GM19351 (cell line): ENCODE data around the gene IRAK2.
"Not testable (repeated sequence)": the region's sequence is repeated elsewhere in the genome, so short reads cannot be mapped to it uniquely, and the experiment has no call there.

Experiments
- ATAC-seq: cut with Tn5 transposase; IDR thresholded peaks from one replicate; pipeline ENCODE4 v1.9.1; 2021; ENCODE audit warnings: mild to moderate bottlenecking, moderate library complexity; ENCODE audit not compliant: unreplicated experiment

IRAK2 gene

GRCh38 chr3:10248984-10249748, 84.4 kb downstream of the IRAK2 start:
- no peak for ATAC-seq

DNA sequence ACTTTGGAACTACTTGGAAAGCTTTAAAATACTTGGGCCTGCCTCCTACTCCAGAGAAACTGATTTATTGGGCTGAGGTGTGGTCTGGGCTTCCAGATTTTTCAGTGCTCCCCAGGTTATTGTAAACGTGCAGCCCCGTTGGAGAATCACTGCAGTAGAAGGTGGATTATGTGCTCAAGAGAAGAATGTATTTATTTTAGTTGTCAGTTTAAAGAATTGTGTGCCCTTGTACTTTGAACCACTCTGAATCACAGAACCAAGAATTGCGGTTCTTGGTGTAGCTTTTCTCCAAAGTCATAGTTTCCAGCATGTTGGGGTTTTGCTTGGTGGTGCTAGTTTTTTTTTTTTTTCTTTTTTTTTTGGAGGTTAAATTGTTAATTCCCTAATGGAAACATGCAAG, 85.1 kb downstream of the IRAK2 start:
- no peak for ATAC-seq

DNA sequence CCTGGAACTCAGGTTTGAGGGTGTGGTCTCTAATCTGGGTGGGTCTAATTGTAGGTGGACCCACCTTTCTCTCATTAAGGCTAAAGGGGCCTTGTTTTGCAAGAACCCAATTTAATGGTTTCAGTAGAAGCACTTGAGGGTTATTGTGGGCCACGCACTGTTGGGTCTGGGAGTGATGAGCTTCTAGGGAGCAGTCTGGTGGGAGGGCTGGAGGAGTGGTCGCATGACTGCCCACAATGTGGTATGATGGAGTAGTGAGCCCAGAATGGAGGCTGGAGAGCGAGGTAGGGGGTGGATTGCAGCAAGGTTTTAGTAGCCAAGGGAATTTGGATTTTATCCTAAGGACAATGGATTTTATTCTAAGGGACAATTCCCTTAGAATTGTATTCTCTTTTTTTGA, 86.3 kb downstream of the IRAK2 start:
- no peak for ATAC-seq

- no peak for ATAC-seq
Observed at GRCh38 chr3:10253731-10254130, 89.0 kb downstream of the IRAK2 start.

DNA sequence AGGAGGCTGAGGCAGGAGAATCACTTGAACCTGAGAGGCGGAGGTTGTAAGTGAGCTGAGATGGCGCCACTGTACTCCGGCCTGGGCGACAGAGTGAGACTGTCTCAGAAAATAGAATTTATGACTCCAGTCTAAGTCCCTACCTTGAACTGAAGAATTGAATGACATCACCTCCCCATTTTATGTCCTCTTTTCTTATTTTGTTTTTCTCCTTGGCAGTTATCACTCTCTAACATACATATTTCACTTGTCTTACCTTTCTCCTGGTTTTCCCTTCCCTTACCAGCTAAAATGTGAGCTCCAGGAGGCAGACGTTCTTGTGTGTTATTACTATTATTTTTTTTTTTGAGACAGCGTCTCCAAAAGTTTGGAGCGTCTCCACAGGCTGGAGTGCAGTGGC, 91.1 kb downstream of the IRAK2 start:
- ATAC-seq = no peak

DNA sequence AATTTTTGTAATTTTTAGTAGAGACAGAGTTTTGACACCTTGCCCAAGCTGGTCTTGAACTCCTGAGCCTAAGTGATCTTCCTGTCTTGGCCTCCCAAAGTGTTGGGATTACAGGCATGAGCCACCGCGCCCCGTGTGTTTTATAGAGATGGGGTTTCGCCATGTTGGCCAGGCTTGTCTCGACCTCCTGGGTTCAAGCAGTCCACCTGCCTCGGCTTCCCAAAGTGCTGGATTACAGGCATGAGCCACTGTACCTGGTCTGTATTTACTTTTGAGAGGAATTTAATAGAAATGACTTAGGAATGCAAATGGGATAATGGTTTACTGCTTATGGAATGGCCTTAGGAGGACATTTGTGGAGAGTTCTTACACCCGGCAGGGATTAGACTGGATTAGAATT, 94.3 kb downstream of the IRAK2 start:
- no peak for ATAC-seq

GRCh38 chr3:10259798-10260197, 95.1 kb downstream of the IRAK2 start:
- no peak for ATAC-seq

DNA sequence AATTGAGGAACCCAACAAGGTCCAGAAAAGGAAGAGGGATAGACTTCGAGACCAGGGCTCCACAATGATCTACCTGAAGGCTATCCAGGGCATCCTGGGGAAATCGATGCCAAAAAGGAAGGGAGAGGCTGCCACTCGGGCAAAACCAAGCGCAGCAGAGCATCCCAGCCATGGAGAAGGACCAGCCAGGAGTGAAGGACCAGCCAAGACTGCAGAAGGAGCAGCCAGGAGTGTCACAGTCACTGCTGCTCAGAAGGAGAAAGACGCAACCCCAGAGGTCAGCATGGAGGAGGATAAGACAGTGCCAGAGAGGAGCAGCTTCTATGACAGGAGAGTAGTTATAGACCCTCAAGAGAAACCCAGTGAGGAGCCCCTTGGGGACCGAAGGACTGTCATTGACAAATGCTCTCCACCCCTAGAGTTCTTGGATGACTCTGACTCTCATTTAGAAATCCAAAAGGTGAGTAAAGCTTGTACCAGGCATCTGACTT, 95.5 kb downstream of the IRAK2 start:
- no peak for ATAC-seq

GRCh38 chr3:10262027-10262426, 97.3 kb downstream of the IRAK2 start:
- ATAC-seq = no peak

DNA sequence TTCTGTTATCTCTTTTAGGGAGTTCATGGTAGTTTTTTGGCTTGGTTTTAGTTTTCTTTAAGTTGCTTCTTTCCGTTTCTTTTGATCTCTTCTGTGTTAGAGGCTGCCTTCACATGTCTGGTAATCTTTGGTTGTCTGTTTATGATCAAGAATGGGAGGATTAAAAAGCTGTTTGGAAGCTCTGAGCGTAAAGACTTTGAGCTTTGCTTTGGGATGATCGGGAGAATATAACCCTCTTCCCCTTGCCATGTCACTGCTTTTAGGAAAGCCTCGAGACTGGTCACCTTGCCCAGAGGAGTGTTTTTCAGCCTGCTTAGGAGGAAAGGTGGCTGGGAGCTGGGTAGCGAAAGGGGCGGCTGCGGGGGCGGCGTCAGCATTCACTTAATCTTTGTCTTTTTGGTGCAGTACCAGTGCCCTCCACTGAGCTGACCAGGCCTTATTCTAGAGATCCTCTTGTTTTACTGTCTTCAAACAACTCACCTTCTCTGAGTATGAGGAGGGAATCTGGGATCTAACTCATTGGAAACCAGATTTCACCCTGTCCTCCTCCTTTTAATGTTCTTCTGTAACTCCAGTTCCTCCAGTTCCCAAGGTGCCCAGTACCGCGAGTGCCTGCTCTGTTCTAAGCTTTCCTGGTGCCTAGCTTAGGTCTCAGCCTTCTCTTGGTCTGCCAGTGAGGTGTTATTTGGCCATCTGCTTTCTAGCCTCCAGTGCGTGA, 99.1 kb downstream of the IRAK2 start:
- ATAC-seq = peak; percentile 50

GRCh38 chr3:10265833-10266232, 101.1 kb downstream of the IRAK2 start:
- no peak for ATAC-seq

DNA sequence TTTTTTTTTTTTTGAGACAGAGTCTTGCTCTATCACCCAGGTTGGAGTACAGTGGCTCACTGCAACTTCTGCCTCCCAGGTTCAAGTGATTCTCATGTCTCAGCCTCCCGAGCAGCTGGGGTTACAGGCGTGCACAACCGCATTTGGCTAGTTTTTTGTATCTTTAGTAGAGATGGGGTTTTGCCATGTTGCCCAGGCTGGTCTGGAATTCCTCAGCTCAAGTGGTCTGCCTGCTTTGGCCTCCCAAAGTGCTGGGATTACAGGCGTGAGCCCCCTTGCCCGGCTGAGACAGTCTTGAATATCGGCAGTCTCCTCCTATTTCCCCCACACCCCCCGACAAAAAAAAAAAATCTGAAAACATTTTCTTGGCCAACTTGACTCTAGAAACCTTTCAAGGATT, 102.2 kb downstream of the IRAK2 start:
- not testable (repeated sequence) for ATAC-seq

- no peak for ATAC-seq
Observed at GRCh38 chr3:10268116-10268515, 103.4 kb downstream of the IRAK2 start.

DNA sequence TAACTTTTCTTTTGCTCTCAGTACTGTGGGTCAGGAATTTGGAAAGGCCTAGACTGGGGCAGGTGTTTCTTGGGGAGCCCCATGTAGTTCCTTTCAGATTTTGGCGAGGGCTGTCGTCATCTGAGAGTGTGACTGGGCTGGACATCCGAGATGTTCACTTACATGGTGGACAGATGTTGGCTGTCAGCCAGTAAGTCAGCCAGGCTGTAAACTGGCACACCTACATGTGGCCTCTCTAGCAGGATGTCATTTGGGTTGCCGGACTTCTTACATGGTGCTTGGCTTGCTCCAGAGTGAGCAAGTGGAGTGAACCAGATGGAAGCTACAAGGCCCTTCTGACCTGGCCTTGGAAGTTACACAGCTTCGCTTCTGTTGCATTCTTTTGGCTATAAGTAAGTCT, 104.2 kb downstream of the IRAK2 start:
- ATAC-seq = no peak

DNA sequence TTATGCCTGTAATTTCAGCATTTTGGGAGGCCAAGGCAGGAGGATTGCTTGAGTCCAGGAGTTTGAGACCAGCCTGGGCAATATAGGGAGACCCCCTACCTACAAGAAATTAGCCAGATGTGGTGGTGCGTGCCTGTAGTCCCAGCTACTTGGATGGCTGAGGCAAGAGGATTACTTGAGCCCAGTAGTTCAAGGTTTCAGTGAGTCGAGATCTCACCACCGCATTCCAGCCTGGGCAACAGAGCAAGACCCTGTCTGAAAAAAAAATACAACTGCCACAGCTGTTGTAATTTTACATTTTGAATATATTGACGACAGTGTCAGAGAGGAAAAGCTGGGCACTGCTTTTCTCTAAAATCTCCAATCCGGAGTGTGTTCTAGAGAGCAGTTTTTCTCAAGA, 104.7 kb downstream of the IRAK2 start:
- ATAC-seq = no peak

- ATAC-seq = not testable (repeated sequence)
Observed at GRCh38 chr3:10272476-10272875, 107.8 kb downstream of the IRAK2 start.

- no peak for ATAC-seq
Observed at GRCh38 chr3:10272977-10273376, 108.3 kb downstream of the IRAK2 start.

DNA sequence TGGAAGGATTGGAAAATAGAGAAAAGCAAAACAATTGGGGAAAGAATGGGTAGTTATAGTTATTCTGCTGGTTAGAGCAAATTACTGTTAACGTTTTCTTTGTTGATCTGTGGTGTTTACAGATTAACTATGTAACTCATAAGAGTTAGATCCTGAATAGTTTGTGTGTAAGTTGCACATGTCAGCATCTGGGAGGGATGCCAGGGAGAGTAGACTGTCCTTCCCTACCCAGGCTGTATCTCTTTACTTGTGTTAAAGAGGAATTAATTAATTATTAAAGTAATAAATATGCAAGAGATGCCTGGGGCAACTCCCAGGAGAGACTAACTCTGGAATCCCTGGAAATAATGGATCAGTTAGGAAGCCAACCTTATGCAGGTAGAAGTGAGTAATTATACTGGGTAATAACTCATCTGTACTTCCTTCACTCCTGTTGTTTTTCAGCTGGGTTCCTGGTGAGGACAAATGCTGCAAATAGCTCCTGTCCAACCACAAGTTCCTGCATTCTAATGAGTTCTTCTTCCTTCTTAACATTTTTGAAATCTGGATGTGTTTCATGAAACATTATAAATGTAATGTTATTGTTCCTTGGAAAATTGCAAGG, 109.1 kb downstream of the IRAK2 start:
- no peak for ATAC-seq

- ATAC-seq = no peak
Observed at GRCh38 chr3:10274601-10275000, 109.9 kb downstream of the IRAK2 start.

DNA sequence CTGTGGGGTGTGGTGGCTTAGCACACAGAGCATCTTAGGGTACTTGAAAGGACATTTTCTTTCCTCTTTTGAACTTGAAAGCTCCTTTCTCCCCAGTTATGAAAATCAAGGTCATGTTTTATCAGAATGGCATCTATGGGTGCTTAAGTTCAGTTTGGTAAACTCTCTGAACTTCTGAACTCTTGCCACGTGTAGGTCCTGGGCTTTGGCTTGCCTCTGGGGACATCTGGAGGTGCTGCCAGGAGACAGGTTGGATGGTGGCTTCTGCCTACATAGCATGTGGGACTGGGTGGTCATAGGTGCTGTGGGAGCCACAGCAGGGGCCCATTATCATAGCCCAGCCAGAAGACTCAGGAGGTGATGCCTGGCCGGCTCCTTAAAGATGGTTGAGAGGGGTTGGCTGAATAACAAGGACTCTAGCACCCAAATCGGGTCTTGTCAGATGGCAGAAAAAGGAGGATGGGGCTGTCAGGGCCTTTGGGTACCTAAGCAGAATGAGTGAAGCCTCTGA, 112.5 kb downstream of the IRAK2 start:
- no peak for ATAC-seq

DNA sequence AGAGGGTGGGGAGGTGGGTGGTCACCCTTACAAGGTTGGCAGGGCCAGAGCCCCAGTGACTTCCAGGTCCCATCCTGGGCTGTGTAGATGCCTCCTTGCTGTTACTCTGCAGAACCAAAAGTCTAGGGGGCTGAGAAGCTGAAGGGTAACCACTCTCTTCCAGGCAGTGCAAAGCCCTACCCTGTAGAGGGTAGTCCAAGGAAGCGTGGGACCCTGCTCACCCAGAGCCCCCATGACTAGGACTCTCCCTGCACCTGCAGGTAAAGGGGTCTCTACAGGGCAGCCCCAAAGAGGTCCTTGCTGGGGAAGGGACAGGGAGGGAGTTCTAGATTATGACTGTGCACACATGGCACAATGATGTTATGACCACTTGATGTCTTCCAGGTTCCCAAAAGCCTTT, 113.8 kb downstream of the IRAK2 start:
- no peak for ATAC-seq
